ENCODE measurements around the gene NR6A1. TPM values are rescaled to one million over a fixed set of nuclear protein-coding genes. Genes with fewer than 3 reads are reported as not detected.

The NR6A1 gene
- total and polyA plus RNA-seq, 2 of the 8 experiments (the other 6 are each of a cell fraction or from before 2014, with no cell fraction given), result 93.2 to 237 TPM

DNA sequence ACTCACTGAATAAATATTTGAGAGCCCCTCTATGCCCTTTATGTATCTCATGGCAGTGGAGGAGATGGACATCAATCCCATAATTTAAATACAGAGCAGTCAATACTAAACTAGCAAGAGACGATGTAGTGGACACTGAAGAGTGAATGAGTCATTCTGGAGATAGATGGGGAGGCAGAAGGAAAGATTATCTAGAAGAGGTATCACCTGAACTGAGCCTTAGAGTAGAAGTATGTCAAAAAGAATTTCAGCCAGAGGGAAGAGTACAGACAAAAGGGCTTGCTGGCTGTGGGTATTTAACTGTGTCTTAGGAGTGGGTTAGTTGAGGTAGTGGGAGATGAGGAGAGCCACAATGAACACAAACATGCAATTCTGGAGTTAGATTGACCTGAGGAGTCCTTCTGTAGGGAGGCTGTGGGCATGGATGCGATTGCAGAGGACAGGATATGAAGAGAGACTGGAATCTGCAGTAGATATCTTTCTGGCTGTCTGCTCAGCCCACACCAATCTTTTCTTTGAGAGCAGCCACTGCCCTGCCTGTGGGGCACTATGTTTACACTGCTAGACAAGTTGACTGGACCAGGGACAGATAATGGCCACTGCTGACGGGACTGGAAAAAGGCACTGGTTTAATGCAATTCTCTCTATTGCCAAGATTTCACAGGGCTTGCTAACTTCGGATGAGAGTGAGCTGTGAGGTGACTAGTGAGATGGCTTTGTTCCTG, 200.0 kb downstream of the NR6A1 start (continued):
- TF ChIP-seq NANOG (IDR thresholded peaks at IDR 0.05; ENCODE audit: insufficient read depth, low read depth, low read length, poor library complexity, severe bottlenecking), result no peak
- no peak for TF ChIP-seq SP4 (IDR thresholded peaks at IDR 0.05; ENCODE audit: low read length)
- TF ChIP-seq TAF7 (optimal IDR thresholded peaks at IDR 0.05; ENCODE audit: borderline replicate concordance, low read depth, low read length), result no peak
- no peak for TF ChIP-seq SIRT6 (IDR thresholded peaks at IDR 0.05; ENCODE audit: low read length)
- TF ChIP-seq ATF3 (IDR thresholded peaks at IDR 0.05; ENCODE audit: insufficient read depth, low read depth, low read length), result no peak
- TF ChIP-seq CREB1 (IDR thresholded peaks at IDR 0.05), result no peak
- TF ChIP-seq TEAD4 (IDR thresholded peaks at IDR 0.05; ENCODE audit: low read depth, low read length), result no peak
- no peak for TF ChIP-seq HDAC6 (IDR thresholded peaks at IDR 0.05; ENCODE audit: low read depth, low read length)
- no peak for TF ChIP-seq SUZ12 (IDR thresholded peaks at IDR 0.05; ENCODE audit: low read length)
- TF ChIP-seq USF2 (IDR thresholded peaks at IDR 0.05; ENCODE audit: low read length), result no peak

All from H1 (cell line).